Measurements from ENCODE around the gene UNK.

DNA sequence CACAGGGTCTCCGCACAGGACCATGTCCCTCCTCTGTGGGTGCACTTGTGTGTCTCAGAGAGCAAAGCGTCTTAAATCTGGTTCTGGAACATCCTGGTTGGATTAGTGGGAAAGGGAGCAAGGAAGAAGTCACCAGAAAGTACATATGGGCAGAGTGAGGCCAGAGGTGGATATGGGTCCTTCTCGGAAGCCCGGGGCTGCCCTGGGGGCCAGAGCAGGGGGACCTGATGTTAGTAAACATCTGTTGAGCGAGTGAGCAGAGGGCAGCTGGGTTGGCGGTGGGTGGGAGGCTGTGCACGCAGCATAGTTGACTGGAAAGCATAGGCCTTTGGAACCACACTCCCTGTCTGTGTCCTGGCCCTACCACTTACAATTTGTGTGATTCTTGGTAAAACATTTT lies 36.9 kb downstream of the UNK start:
- TF ChIP-seq EP300 (IDR thresholded peaks at IDR 0.05; ENCODE audit: borderline replicate concordance) (no peak), ZBTB7A (IDR thresholded peaks at IDR 0.05; ENCODE audit: low read depth) (no peak), CEBPB (IDR thresholded peaks at IDR 0.05) (no peak), TAF1 (IDR thresholded peaks at IDR 0.05; ENCODE audit: low read depth) (no peak), YY1 (IDR thresholded peaks at IDR 0.05; ENCODE audit: low read depth) (no peak)
- TF ChIP-seq, protein P1, sequence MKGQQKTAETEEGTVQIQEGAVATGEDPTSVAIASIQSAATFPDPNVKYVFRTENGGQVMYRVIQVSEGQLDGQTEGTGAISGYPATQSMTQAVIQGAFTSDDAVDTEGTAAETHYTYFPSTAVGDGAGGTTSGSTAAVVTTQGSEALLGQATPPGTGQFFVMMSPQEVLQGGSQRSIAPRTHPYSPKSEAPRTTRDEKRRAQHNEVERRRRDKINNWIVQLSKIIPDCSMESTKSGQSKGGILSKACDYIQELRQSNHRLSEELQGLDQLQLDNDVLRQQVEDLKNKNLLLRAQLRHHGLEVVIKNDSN (IDR thresholded peaks at IDR 0.05): no peak
